ELF-1 (cell line): ENCODE results near the gene MEFV.
"Not testable (repeated sequence)": the region's sequence is repeated elsewhere in the genome, so short reads cannot be mapped to it uniquely, and the experiment has no call there.

Source experiments
- DNase-seq: peaks from one replicate; pipeline ENCODE4 v3.0.0-alpha.2; 2016; ENCODE audit warnings: low read depth, low spot score

MEFV gene, protein sequence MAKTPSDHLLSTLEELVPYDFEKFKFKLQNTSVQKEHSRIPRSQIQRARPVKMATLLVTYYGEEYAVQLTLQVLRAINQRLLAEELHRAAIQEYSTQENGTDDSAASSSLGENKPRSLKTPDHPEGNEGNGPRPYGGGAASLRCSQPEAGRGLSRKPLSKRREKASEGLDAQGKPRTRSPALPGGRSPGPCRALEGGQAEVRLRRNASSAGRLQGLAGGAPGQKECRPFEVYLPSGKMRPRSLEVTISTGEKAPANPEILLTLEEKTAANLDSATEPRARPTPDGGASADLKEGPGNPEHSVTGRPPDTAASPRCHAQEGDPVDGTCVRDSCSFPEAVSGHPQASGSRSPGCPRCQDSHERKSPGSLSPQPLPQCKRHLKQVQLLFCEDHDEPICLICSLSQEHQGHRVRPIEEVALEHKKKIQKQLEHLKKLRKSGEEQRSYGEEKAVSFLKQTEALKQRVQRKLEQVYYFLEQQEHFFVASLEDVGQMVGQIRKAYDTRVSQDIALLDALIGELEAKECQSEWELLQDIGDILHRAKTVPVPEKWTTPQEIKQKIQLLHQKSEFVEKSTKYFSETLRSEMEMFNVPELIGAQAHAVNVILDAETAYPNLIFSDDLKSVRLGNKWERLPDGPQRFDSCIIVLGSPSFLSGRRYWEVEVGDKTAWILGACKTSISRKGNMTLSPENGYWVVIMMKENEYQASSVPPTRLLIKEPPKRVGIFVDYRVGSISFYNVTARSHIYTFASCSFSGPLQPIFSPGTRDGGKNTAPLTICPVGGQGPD

GRCh38 chr16:3256146-3256865, at the start of gene MEFV:
TSS of gene MEFV (minus strand) at chr16:3256633. CDS start at chr16:3256587, 46 bp downstream.
- no peak for DNase-seq

DNA sequence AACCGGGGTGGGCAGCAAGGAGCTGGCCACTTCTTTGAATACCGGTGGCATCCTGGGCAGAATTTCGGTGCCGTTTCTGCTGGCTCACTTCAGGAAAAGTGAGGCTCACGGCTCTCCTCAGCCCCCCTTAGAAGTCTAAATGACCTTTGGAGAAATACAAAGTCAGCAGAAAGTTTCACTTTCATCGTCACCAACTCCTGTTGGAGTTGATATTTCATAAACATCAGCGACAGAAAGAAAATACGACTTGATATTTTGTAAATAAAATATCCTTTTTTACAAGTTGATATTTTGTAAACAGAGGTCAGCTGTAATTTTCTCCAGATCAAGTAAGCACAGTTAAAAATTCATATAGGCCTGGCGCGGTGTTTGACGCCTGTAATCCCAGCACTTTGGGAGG, 49.6 kb upstream of the MEFV start:
- no peak for DNase-seq

DNA sequence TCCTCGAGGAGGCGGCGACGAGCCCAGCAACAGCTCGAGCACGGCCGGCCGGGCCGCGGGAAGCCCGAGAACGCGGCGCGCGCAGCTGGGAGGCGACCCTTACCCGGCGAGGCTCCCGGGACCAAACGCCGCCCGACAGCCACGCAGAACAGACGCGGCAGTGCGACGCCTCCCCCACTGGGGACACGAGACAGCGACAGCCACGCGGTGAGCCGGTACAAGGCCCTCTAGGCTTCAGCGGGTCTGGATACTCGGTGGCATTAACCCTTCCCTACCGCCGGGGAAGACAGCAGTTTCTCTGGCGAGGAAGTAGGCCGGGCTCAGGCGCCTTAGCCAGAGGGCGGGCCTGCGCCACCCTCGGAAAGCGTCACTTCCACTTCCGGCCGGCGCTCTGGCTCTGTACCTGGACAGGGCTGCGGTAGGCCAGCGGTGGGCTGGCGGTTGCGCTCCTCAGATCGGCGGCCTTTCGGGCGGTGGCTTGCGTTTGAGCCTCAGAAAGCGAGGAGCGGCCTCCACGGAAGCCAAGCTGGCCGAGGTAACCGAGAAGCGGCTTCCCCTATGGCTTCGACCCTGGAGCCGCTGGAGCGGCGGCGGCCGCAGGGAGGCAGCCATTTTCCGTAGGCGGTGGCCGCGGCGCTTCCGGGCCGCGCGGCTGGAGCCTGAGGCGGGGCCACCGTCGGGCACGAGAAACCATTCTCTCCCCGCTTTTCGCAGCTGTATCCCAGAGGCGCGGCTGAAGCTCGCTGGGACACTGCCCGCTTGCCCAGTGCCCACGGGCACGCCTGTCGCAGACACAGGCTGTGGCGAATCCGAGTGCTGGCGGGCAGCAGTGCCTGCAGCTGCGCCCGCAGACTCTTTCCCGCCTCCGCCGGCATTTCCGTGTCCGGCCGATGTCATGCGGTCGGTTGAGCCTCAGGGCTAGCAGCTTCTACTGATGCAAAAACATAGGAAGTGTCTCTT, 49.0 kb upstream of the MEFV start, which contains the start of the genes TIGD7 and ZNF75A:
TSS of gene TIGD7 (minus strand) at position 322 of the 960 bp plus-strand sequence. CDS start 4,816 bp downstream, outside the sequence.
TSS of gene ZNF75A (plus strand) at position 389 of the 960 bp plus-strand sequence. CDS start 2,932 bp downstream, outside the sequence.
- peak; percentile 97 for DNase-seq

DNA sequence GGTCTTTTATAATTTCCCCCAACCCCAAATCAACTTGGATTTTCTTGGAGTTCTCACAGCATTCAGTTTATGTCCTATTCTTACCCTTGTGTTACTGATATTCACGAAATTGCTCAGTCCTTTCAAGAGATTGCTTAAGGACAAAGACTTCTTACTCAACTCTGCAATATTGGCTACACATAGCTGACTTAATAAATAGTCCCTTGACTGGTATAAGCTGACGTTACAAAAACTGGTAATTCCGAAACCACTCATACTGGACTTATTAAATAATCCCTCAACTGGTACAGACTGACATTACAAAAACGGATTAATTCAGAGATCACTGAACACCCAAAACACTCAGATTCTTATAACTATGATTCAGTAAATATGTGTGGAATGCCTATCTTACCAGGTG, 47.9 kb upstream of the MEFV start:
- DNase-seq = no peak

GRCh38 chr16:3295783-3296182, 39.4 kb upstream of the MEFV start:
- DNase-seq = no peak

GRCh38 chr16:3295209-3295608, 38.8 kb upstream of the MEFV start:
- no peak for DNase-seq

DNA sequence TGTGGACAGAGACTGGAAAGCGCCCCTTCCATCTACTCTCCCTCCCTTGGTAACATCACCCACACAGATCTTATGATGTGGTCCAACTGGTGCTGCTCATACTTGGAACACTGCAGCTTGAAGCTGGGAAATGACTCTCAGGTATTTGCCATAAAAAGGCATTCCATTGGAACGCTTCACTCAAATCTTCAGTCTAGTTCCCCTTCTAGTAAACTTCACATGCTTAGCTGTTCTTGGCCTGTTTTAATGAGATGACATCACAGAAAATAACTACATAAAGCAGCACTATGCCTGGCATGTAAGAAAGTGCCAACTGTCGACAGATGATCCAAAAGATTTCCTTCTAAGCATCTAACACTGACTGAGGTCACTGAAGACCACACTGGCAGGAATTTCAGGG, 36.2 kb upstream of the MEFV start:
- DNase-seq = no peak

DNA sequence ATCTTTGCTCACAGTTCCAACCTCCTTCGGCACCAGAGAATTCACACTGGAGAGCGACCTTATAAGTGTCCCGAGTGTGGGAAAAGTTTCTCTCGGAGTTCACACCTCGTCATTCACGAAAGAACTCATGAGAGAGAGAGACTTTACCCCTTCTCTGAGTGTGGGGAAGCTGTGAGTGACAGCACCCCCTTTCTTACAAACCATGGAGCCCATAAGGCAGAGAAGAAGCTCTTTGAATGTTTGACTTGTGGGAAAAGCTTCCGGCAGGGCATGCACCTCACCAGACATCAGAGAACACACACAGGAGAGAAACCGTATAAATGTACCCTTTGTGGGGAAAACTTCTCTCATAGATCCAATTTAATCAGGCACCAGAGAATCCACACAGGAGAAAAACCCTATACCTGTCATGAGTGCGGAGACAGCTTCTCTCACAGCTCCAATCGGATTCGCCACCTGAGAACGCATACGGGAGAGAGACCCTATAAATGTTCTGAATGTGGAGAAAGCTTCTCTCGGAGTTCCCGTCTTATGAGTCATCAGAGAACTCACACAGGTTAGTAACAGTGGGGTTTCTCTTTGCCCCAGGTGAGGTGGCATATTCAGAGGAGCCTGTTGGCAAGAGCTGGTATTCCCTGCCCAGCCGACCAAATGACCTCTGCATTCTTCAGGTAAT, 33.7 kb upstream of the MEFV start:
- no peak for DNase-seq

- peak; percentile 44 for DNase-seq
Measured at GRCh38 chr16:3285131-3285530, 28.7 kb upstream of the MEFV start.

DNA sequence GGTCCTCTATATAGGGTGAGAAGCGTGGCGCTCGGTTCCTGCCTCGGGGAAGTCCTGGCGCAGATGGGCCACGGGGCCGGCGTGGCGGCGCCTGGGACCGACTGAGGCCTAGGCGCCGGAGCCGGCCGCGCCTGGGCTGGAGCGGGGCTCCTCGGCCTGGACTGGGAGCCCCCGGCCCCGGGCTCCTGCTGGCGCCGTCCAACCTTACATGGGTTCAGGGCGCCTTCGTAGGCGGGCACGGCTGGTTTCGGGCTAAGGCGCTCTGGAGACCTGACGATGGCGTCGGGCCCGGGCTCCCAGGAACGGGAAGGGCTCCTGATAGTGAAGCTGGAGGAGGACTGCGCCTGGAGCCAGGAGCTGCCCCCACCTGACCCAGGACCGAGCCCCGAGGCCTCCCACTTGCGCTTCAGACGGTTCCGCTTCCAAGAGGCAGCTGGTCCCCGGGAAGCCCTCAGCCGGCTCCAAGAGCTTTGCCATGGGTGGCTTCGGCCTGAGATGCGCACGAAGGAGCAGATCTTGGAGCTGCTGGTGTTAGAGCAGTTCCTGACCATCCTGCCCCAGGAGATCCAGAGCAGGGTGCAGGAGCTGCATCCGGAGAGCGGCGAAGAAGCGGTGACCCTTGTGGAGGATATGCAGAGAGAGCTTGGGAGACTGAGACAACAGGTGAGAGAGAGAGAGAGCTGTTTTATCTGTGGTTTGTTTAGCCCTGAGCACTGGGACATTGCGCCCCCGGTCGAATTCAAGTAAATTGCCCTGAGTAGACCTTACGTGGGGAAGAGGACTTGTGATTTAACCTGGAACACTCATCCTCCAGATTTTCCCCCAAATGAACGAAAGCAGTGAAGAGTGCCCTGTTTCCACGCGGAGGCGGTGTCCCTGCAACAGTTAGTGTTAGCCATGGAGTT, 27.4 kb upstream of the MEFV start:
- DNase-seq = no peak

DNA sequence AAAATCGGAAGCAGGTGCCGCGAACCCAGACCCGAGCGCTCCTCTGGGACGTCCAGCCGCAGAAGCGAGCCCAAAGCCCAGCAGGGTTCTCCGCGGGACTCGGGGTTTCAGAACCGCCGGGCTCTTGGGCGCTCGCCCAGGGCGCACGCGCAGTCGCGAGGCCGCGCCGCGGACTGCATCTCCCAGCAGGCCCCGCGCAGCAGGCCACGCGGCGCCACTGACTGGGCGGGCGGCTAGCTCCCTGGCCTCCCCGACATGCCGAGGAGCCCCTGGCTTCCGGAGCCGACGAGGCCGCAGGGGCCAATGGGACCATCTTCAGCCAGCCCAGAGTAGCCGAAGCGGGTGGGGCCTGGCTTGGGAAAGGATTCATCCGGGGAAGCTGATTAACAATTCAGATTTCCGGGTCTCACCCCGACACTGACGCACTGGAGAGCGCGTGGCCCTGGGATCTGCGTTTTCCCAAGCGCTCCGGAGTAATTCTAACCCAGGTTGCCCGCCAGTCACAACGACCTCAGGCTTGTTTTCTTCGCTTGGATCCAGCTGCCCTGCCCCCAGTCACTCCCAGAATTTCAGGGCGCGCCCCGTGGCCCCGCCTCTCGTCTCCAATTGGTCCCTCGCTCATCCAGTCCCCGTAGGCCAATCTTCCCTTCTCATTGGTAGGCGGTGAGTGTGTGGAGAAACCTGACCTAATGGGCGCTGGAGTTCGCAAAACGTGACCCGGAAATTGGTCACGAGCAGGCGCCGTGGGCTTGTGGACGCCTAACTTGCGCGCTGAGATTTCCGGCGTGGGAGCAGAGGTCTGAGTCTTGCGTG, 26.5 kb upstream of the MEFV start, which contains the start of gene ZNF263:
TSS of gene ZNF263 (plus strand) at position 762 of the 813 bp plus-strand sequence. CDS start 328 bp downstream, outside the sequence.
- DNase-seq = peak; percentile 99

DNA sequence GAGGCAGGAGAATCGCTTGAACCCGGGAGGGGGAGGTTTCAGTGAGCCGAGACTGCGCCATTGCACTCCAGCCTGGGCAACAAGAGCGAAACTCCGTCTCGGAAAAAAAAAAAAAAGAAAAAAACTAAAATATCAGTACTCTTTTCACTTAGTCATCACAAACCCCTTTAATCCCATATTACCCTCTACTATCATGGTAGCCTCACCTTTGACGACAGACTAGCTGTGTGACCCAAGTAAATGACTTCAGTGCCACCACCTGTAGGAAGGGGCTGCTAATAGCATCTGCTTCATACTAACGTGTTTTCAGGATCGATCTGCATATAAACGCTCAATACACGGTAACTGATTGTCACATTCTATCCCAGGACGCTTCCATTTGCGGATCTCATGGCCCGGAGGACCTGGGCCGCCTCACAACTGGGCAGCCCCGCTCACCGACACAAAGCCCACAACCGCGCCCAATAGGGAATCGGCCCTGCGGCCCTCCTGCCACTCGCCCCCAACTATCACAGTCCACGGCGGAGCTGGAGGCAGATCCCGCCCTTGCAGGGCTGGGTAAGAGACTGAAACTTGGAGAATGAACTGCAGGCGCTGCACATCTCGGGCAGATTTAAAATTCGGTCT, 25.8 kb upstream of the MEFV start:
- peak; percentile 91 for DNase-seq

DNA sequence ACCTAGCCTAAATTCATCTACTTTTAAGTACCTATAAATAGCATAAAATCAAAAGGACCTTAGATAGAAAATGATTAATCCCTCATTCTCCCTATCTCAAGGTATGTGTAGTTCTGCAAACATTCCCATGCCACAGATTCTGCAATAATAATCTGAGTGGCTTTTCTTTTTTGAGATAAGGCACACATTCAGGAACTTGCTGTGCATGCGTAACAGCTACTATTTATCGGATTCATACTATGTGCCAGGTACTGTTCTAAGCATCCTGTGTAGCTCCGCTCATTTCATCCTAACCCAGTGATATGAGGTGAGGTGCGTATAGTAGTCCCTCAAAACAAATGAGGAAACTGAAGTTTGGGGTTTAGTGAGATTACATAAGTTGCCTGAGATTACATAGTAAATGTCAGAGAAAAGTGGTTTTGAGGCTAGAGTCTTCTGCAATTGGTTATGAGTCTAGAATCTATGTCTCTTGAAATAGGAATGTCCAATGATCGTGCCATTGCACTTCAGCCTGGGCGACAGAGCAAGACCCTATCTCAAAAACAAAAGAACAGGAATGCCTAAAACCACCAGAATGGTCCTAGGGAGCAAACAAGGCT, 24.9 kb upstream of the MEFV start:
- DNase-seq = no peak

GRCh38 chr16:3276679-3277078, 20.2 kb upstream of the MEFV start:
- DNase-seq = no peak

DNA sequence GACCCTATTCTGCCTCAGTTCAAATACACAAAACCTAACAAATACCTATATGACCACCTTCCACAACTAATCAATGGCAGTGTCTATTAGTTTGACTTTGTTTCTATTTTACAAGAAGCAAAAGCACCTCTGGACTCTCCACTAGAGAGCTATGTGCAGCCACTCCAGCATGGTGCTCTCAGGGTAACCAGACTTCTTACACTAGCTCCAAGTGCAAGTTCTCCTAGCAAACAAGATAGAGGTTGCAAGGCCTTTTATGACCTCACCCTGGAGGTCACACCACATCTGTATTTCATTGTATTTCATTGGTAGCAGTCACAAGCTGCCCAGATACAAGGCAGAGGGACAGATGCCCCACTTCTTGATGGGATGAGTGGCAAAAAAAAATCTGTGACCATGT, 18.5 kb upstream of the MEFV start:
- DNase-seq = no peak

- DNase-seq = no peak
Measured at GRCh38 chr16:3274490-3274889, 18.1 kb upstream of the MEFV start.

GRCh38 chr16:3271281-3271680, 14.8 kb upstream of the MEFV start:
- DNase-seq = not testable (repeated sequence)
